ENCODE measurements around the gene MTAP. TPM values are rescaled to one million over a fixed set of nuclear protein-coding genes. Genes with fewer than 3 reads are reported as not detected.

The MTAP gene
- total and polyA plus RNA-seq, 7 donors, result 4.3 to 16.6 (median 14.8) TPM

GRCh38 chr9:21831841-21832509 is 29.5 kb downstream of the MTAP start:
- no peaks in the 10 kb centered on the region for H3K27me3 ChIP-seq (ENCODE audit: insufficient read depth in 3 of 3, low read length in 2 of 3)
- WGBS, 3 donors, result 32 to 50% (median 32%) methylated on average over 8 of the region's 8 CpGs
- TF ChIP-seq CTCF (IDR thresholded peaks at IDR 0.05), result no peak
- no peak overlapping the region for H3K4me3 ChIP-seq
- DNase-seq (no peak), ATAC-seq (peak; percentile 21 to 42 (median 32))
- intact Hi-C loops (cut with DNase I), result no loop called here
- H3K27ac ChIP-seq, result peak overlapping the region; percentile 10
- peaks cover 18% of the 10 kb centered on the region for H3K4me1 ChIP-seq
- H3K36me3 ChIP-seq (ENCODE audit: insufficient read depth in 1 of 2, low read depth in 1 of 2), result peaks cover 0 to 66% of the 10 kb centered on the region in 2 donors
- H3K9me3 ChIP-seq, result no peaks in the 10 kb centered on the region

GRCh38 chr9:21833090-21833801 is 30.8 kb downstream of the MTAP start:
- intact Hi-C loops (cut with DNase I), result no loop called here
- DNase-seq (no peak), ATAC-seq (no peak)
- H3K4me1 ChIP-seq, result peaks cover 22% of the 10 kb centered on the region
- TF ChIP-seq CTCF (IDR thresholded peaks at IDR 0.05), result no peak
- H3K27me3 ChIP-seq (ENCODE audit: insufficient read depth in 3 of 3, low read length in 2 of 3), result no peaks in the 10 kb centered on the region
- H3K36me3 ChIP-seq (ENCODE audit: insufficient read depth in 1 of 2, low read depth in 1 of 2), result peaks cover 0 to 59% of the 10 kb centered on the region in 2 donors
- no peak overlapping the region for H3K4me3 ChIP-seq
- WGBS, 3 donors, result 86 to 94% (median 91%) methylated on average over 8 of the region's 8 CpGs
- H3K9me3 ChIP-seq, result no peaks in the 10 kb centered on the region
- H3K27ac ChIP-seq, result no peak overlapping the region

- H3K27ac ChIP-seq, result no peak overlapping the region
- WGBS, 3 donors, result 95 to 99% (median 97%) methylated on average over 3 of the region's 3 CpGs
- no peak for TF ChIP-seq CTCF (IDR thresholded peaks at IDR 0.05)
- intact Hi-C loops (cut with DNase I), result no loop called here
- no peak for DNase-seq
- H3K27me3 ChIP-seq (ENCODE audit: insufficient read depth in 3 of 3, low read length in 2 of 3), result no peaks in the 10 kb centered on the region
- no peak for ATAC-seq
- no peak overlapping the region for H3K4me3 ChIP-seq
- peaks cover 22% of the 10 kb centered on the region for H3K4me1 ChIP-seq
- H3K36me3 ChIP-seq (ENCODE audit: insufficient read depth in 1 of 2, low read depth in 1 of 2), result peaks cover under 1 to 60% of the 10 kb centered on the region in 2 donors
- H3K9me3 ChIP-seq, result no peaks in the 10 kb centered on the region
These were observed 32.7 kb downstream of the MTAP start for GRCh38 chr9:21835121-21835520.

- Histone ChIP-seq H3K4me1 (peaks cover 19% of the 10 kb centered on the region), H3K4me3 (no peak overlapping the region), H3K27me3 (ENCODE audit: insufficient read depth in 3 of 3, low read length in 2 of 3) (no peaks in the 10 kb centered on the region), H3K27ac (peak overlapping the region; percentile 53), H3K9me3 (no peaks in the 10 kb centered on the region), H3K36me3 (ENCODE audit: insufficient read depth in 1 of 2, low read depth in 1 of 2) (peaks cover 3 to 59% of the 10 kb centered on the region in 2 donors)
- no peak for DNase-seq
- 76 to 81% (median 76%) methylated on average over 7 of the region's 7 CpGs for WGBS, 3 donors
- peak; percentile 81 to 94 (median 91) for ATAC-seq
- intact Hi-C loops (cut with DNase I), result no loop called here
- no peak for TF ChIP-seq CTCF (IDR thresholded peaks at IDR 0.05)
These were observed 34.2 kb downstream of the MTAP start for GRCh38 chr9:21836437-21837161.
